Mesothelial cell of epicardium (in vitro differentiated cells): ENCODE measurements around the gene SPACA1. TPM values are rescaled to one million over a fixed set of nuclear protein-coding genes. Genes with fewer than 3 reads are reported as not detected.

Source experiments
- DNase-seq, 2 experiments: peaks; one replicate each; pipeline ENCODE4 v3.0.0; 2021; ENCODE audit warnings: low spot score in 2 of 2; ENCODE audit not compliant: unreplicated experiment in 2 of 2
- H3K27ac Mint-ChIP-seq: 2 replicates; pipeline ENCODE4 v1.8.0; 2021; ENCODE audit warnings: mixed read lengths
- H3K27me3 Mint-ChIP-seq: 2 replicates; pipeline ENCODE4 v1.8.0; 2021; ENCODE audit warnings: low read depth, mixed read lengths
- H3K36me3 Mint-ChIP-seq: 2 replicates; pipeline ENCODE4 v1.8.0; 2021; ENCODE audit warnings: mixed read lengths
- H3K4me1 Mint-ChIP-seq: 2 replicates; pipeline ENCODE4 v1.8.0; 2021; ENCODE audit warnings: mixed read lengths
- H3K4me3 Mint-ChIP-seq: 2 replicates; pipeline ENCODE4 v1.8.0; 2021; ENCODE audit warnings: mild to moderate bottlenecking, moderate library complexity, mixed read lengths
- H3K9me3 Mint-ChIP-seq: 2 replicates; pipeline ENCODE4 v1.8.0; 2021; ENCODE audit warnings: mixed read lengths
- CTCF ChIP-seq: fragments of 200-600 bp; sonication (generic); IDR thresholded peaks from one replicate; pipeline ENCODE4 v1.5.0; 2021; ENCODE audit warnings: antibody characterized with exemption; ENCODE audit not compliant: unreplicated experiment
- total RNA-seq: library from RNA; stranded (reverse); gene quantifications from 3 replicates; pipeline ENCODE4 v1.2.1, GENCODE V29; 2021

SPACA1 gene
- total RNA-seq, 1 donor from 2014 or later = not detected

GRCh38 chr6:88008831-88009231 lies 38.8 kb upstream of the SPACA1 start:
- Mint-ChIP-seq H3K4me1 (peaks cover 25% of the 10 kb centered on the region), H3K27me3 (peaks cover 3% of the 10 kb centered on the region), H3K36me3 (no peaks in the 10 kb centered on the region), H3K9me3 (no peaks in the 10 kb centered on the region), H3K27ac (no peak overlapping the region), H3K4me3 (no peak overlapping the region)
- DNase-seq = no peak
- TF ChIP-seq CTCF = no peak

GRCh38 chr6:88013015-88013414 lies 34.6 kb upstream of the SPACA1 start:
- H3K36me3 Mint-ChIP-seq = no peaks in the 10 kb centered on the region
- peaks cover 9% of the 10 kb centered on the region for H3K4me1 Mint-ChIP-seq
- H3K4me3 Mint-ChIP-seq = no peak overlapping the region
- DNase-seq = no peak
- H3K9me3 Mint-ChIP-seq = peaks cover 6% of the 10 kb centered on the region
- no peak overlapping the region for H3K27ac Mint-ChIP-seq
- peaks cover 2% of the 10 kb centered on the region for H3K27me3 Mint-ChIP-seq
- TF ChIP-seq CTCF = no peak

GRCh38 chr6:88013554-88013953 lies 34.1 kb upstream of the SPACA1 start:
- Mint-ChIP-seq H3K4me3 (no peak overlapping the region), H3K27ac (no peak overlapping the region), H3K36me3 (no peaks in the 10 kb centered on the region), H3K9me3 (peaks cover 6% of the 10 kb centered on the region), H3K4me1 (peaks cover 4% of the 10 kb centered on the region), H3K27me3 (no peaks in the 10 kb centered on the region)
- DNase-seq = no peak
- no peak for TF ChIP-seq CTCF

- TF ChIP-seq CTCF = no peak
- no peak overlapping the region for H3K4me3 Mint-ChIP-seq
- H3K4me1 Mint-ChIP-seq = no peaks in the 10 kb centered on the region
- no peaks in the 10 kb centered on the region for H3K9me3 Mint-ChIP-seq
- H3K36me3 Mint-ChIP-seq = no peaks in the 10 kb centered on the region
- no peaks in the 10 kb centered on the region for H3K27me3 Mint-ChIP-seq
- DNase-seq = no peak
- H3K27ac Mint-ChIP-seq = no peak overlapping the region
Observed at GRCh38 chr6:88020439-88020838, 27.2 kb upstream of the SPACA1 start.

- Mint-ChIP-seq H3K4me3 (no peak overlapping the region), H3K27ac (no peak overlapping the region), H3K9me3 (peaks cover 22% of the 10 kb centered on the region), H3K27me3 (no peaks in the 10 kb centered on the region), H3K36me3 (no peaks in the 10 kb centered on the region), H3K4me1 (no peaks in the 10 kb centered on the region)
- no peak for DNase-seq
- no peak for TF ChIP-seq CTCF
Observed at GRCh38 chr6:88024696-88025095, 22.9 kb upstream of the SPACA1 start.

- H3K27me3 Mint-ChIP-seq = no peaks in the 10 kb centered on the region
- peaks cover 6% of the 10 kb centered on the region for H3K36me3 Mint-ChIP-seq
- H3K4me3 Mint-ChIP-seq = no peak overlapping the region
- peaks cover 70% of the 10 kb centered on the region for H3K9me3 Mint-ChIP-seq
- no peak for TF ChIP-seq CTCF
- DNase-seq = no peak
- no peaks in the 10 kb centered on the region for H3K4me1 Mint-ChIP-seq
- no peak overlapping the region for H3K27ac Mint-ChIP-seq
Observed at GRCh38 chr6:88031550-88031949, 16.1 kb upstream of the SPACA1 start.
